Left colon (tissue), 2 donors: ENCODE data around the gene HSD17B3. TPM values are rescaled to one million over a fixed set of nuclear protein-coding genes. Genes with fewer than 3 reads are reported as not detected.
A peak's percentile ranks its signal among the peaks of the same experiment; 100 is the strongest.
"Not testable (repeated sequence)": the region's sequence is repeated elsewhere in the genome, so short reads cannot be mapped to it uniquely, and the experiment has no call there.

ENCODE experiments used
- ATAC-seq: fragments of 200-7000 bp; cut with Tn5 transposase; one replicate; pipeline ENCODE4 v1.9.1; 2020; ENCODE audit warnings: mild to moderate bottlenecking, moderate library complexity
- DNase-seq, 2 donors: peaks; one replicate each; pipeline ENCODE4 v3.0.0-alpha.2; 2020
- intact Hi-C, 2 donors: fragments of 100-400 bp; cut with DNase I in 1 of 2; cut with micrococcal nuclease in 1 of 2; formaldehyde crosslinking; loops; one replicate each; pipeline versions ENCODE4 v1.11.2 to v1.14.0; 2022; cut with DNase I, micrococcal nuclease
- total RNA-seq, 2 donors: library from RNA; stranded (reverse); fragmentation: NEBNext Ultra II Directional; extraction: Animal tissue kit (Norgen Biotek cat#: 25700); gene quantifications; one replicate each; pipeline ENCODE4 v1.2.1, GENCODE V29; 2021
- donor health status: DM: no; HTN: no; CAD: no.
- donor health status: DM: yes; HTN: yes; CAD: no.

The HSD17B3 gene
- total RNA-seq, 2 donors from 2014 or later: 0.87 to 1.7 TPM

GRCh38 chr9:96246267-96246671 is 55.7 kb downstream of the HSD17B3 start:
- no peak for DNase-seq
- ATAC-seq: no peak
- intact Hi-C loops: no loop called here

GRCh38 chr9:96245399-96245798 is 56.6 kb downstream of the HSD17B3 start:
- intact Hi-C loops: no loop called here
- no peak for DNase-seq
- ATAC-seq: no peak

- intact Hi-C loops: no loop called here
- DNase-seq (no peak), ATAC-seq (no peak)
These were observed 58.2 kb downstream of the HSD17B3 start for GRCh38 chr9:96243778-96244177.

GRCh38 chr9:96242811-96243210 is 59.2 kb downstream of the HSD17B3 start:
- ATAC-seq (no peak), DNase-seq (no peak)
- intact Hi-C loops: no loop called here

- intact Hi-C loops: no loop called here
- no peak for ATAC-seq
- DNase-seq: no peak
These were observed 60.6 kb downstream of the HSD17B3 start for GRCh38 chr9:96241391-96241809.

GRCh38 chr9:96236854-96237550 is 65.0 kb downstream of the HSD17B3 start:
- intact Hi-C loops: loop anchor here in 1 of 2 donors (10.0 kb wide), 1 partner anchor 78 kb away; no protein-coding TSS in a partner anchor

GRCh38 chr9:96236337-96236736 is 65.6 kb downstream of the HSD17B3 start:
- intact Hi-C loops: loop anchor here in 1 of 2 donors (10.0 kb wide), 1 partner anchor 78 kb away; no protein-coding TSS in a partner anchor
- ATAC-seq, DNase-seq: not testable (repeated sequence)

More at GRCh38 chr9:96236854-96237550, 65.0 kb downstream of the HSD17B3 start:
- ATAC-seq (no peak), DNase-seq (no peak)

GRCh38 chr9:96232539-96233241 is 69.3 kb downstream of the HSD17B3 start:
- intact Hi-C loops: loop anchor here in 1 of 2 donors (10.0 kb wide), 1 partner anchor 82 kb away; no protein-coding TSS in a partner anchor
- ATAC-seq (peak; percentile 61), DNase-seq (peak in 1 of 2 donors; percentile 27)

GRCh38 chr9:96232164-96232538 is 69.8 kb downstream of the HSD17B3 start:
- intact Hi-C loops: loop anchor here in 1 of 2 donors (10.0 kb wide), 1 partner anchor 83 kb away; no protein-coding TSS in a partner anchor
- DNase-seq: no peak
- ATAC-seq: no peak

GRCh38 chr9:96230002-96230401 is 72.0 kb downstream of the HSD17B3 start:
- intact Hi-C loops: loop anchor here in 1 of 2 donors (10.0 kb wide), 1 partner anchor 85 kb away; no protein-coding TSS in a partner anchor
- ATAC-seq (no peak), DNase-seq (no peak)

- no peak for DNase-seq
- ATAC-seq: no peak
- intact Hi-C loops: loop anchor here in 1 of 2 donors (10.0 kb wide), 1 partner anchor 497 kb away; no protein-coding TSS in a partner anchor
These were observed 79.8 kb downstream of the HSD17B3 start for GRCh38 chr9:96222132-96222531.

- DNase-seq: no peak
- no peak for ATAC-seq
- intact Hi-C loops: loop anchor here in 1 of 2 donors (10.0 kb wide), 2 partner anchors 155 to 495 kb away; no protein-coding TSS in a partner anchor
These were observed 82.1 kb downstream of the HSD17B3 start for GRCh38 chr9:96219900-96220257.

GRCh38 chr9:96219026-96219899 is 82.7 kb downstream of the HSD17B3 start:
- peak in 1 of 2 donors; percentile 38 for DNase-seq
- ATAC-seq: peak; percentile 38
- intact Hi-C loops: loop anchor here in 1 of 2 donors (10.0 kb wide), 1 partner anchor 154 kb away; no protein-coding TSS in a partner anchor

GRCh38 chr9:96217754-96218693 is 84.0 kb downstream of the HSD17B3 start:
- peak; percentile 94 for ATAC-seq
- intact Hi-C loops: loop anchor here in 1 of 2 donors (10.0 kb wide), 1 partner anchor 153 kb away; no protein-coding TSS in a partner anchor
- peak; percentile 44 to 83 for DNase-seq

- peak in 1 of 2 donors; percentile 21 for DNase-seq
- no peak for ATAC-seq
- intact Hi-C loops: loop anchor here in 1 of 2 donors (10.0 kb wide), 1 partner anchor 152 kb away; no protein-coding TSS in a partner anchor
These were observed 84.7 kb downstream of the HSD17B3 start for GRCh38 chr9:96217294-96217707.

GRCh38 chr9:96216583-96216982 is 85.4 kb downstream of the HSD17B3 start:
- ATAC-seq: no peak
- no peak for DNase-seq
- intact Hi-C loops: loop anchor here in 1 of 2 donors (10.0 kb wide), 1 partner anchor 152 kb away; no protein-coding TSS in a partner anchor

- DNase-seq: no peak
- ATAC-seq: no peak
- intact Hi-C loops: loop anchor here in 1 of 2 donors (10.0 kb wide), 1 partner anchor 151 kb away; no protein-coding TSS in a partner anchor
These were observed 86.1 kb downstream of the HSD17B3 start for GRCh38 chr9:96215841-96216240.
